Duodenal mucosa (tissue), 2 donors: ENCODE measurements around the gene CBX2.
"Not testable (repeated sequence)": the region's sequence is repeated elsewhere in the genome, so short reads cannot be mapped to it uniquely, and the experiment has no call there.

ENCODE experiments used
- H3K27ac ChIP-seq: one replicate; pipeline ENCODE4 v1.7.0; 2013; ENCODE audit warnings: low read depth, low read length
- H3K27me3 ChIP-seq, 2 donors: one replicate each; pipeline ENCODE4 v1.7.0; 2013; ENCODE audit warnings: low read length in 2 of 2, control low read depth in 1 of 2; ENCODE audit not compliant: insufficient read depth in 2 of 2, control insufficient read depth in 1 of 2
- H3K36me3 ChIP-seq, 2 donors: one replicate each; pipeline ENCODE4 v1.7.0; 2013; ENCODE audit warnings: low read length in 2 of 2, control low read depth in 1 of 2; ENCODE audit not compliant: insufficient read depth in 2 of 2, control insufficient read depth in 1 of 2
- H3K4me1 ChIP-seq, 2 donors: one replicate each; pipeline ENCODE4 v1.7.0; 2013; ENCODE audit warnings: low read length in 2 of 2, control low read depth in 1 of 2; ENCODE audit not compliant: insufficient read depth in 2 of 2, control insufficient read depth in 1 of 2
- H3K4me3 ChIP-seq, 2 donors: one replicate each; pipeline ENCODE4 v1.7.0; 2013; ENCODE audit warnings: low read length in 2 of 2, low read depth in 1 of 2
- H3K9ac ChIP-seq, 2 donors: one replicate each; pipeline ENCODE4 v1.7.0; 2013; ENCODE audit warnings: low read length in 2 of 2, low read depth in 1 of 2
- H3K9me3 ChIP-seq, 2 donors: one replicate each; pipeline ENCODE4 v1.7.0; 2013; ENCODE audit warnings: low read length in 2 of 2, control low read depth in 1 of 2; ENCODE audit not compliant: control insufficient read depth in 1 of 2

CBX2 gene

DNA sequence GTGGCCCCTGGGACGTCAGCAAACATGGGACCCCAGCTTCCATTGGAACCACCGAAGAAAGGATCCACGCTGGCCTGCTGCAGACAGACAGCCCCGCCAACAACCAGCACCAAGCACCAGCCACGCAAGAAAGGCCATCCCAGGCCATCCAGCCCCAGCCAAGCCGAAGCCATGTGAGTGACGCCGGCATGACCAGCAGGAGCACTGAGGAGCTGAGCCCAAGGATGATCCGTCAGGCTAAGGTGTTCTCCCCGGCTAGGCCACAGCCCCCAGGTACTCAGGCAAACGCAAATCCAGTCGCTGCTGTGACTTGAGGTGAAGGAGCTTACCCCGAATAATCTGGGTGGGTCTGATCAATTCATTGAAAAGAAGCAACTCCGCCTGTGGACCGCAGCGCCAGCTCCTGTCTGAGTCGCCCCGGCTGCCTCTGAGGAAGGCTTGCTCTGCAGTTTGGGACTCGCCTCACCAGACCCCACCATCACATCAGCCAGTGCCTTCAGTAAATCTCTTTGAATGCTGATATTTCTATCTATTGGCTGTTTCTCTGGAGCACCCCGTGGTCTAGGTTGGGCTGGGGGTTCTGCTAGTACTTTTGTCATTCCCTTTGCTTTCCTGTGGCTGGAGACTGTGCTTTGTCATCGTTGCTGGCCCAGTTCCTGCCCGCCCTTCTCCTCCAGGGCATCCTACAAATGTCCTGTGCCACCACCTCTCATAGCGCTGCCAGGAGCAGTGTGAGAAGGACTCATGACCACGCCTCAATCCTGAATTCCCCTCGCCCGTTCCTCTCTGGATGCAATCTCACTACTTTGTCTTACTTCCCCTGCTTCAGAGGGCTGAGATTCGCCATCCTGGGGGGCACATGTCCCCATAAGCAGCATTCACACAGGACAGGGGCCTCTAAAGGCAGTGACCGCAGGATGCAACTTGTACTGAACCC is 8.1 kb upstream of the CBX2 start:
- Histone ChIP-seq H3K4me3 (no peak overlapping the region), H3K4me1 (no peaks in the 10 kb centered on the region), H3K9ac (no peak overlapping the region), H3K27me3 (peaks cover 29 to 32% of the 10 kb centered on the region in 2 donors), H3K27ac (no peak overlapping the region), H3K9me3 (no peaks in the 10 kb centered on the region), H3K36me3 (no peaks in the 10 kb centered on the region)

DNA sequence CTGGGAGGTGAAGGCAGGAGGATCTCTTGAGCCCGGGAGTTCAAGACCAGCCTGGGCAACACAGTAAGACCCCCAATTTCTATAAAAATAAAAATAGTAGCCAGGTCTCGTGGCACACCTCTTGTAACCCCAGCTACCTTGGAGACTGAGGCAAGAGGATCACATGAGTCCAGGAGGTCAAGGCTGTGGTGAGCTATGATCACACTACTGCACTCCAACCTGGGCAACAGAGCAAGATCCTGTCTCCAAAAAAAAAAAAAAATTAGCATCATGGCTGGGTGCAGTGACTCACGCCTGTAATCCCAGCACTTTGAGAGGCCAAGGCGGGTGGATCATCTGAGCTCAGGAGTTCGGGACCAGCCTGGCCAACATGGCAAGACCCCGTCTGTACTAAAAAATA is 6.7 kb upstream of the CBX2 start:
- Histone ChIP-seq H3K9ac (no peak overlapping the region), H3K9me3 (no peaks in the 10 kb centered on the region), H3K27me3 (peaks cover 43 to 46% of the 10 kb centered on the region in 2 donors), H3K27ac (no peak overlapping the region), H3K4me1 (no peaks in the 10 kb centered on the region), H3K36me3 (no peaks in the 10 kb centered on the region), H3K4me3 (no peak overlapping the region)

DNA sequence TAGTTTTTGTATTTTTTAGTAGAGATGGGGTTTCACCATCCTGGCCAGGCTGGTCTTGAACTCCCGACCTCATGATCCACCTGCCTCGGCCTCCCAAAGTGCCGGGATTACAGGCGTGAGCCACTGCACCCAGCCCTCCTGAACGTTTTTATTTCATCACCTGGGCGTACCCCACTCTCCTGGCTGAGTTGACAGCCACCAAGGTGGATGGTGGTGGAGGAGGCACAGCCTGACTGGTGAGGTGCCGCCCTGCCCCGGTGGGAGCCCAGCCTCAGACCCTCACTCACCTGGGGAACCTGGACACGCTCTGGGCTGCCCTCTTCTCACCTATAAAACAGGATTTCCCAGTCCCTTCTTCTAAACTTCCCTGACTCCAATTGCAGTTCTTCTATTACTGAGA is 5.2 kb upstream of the CBX2 start:
- not testable (repeated sequence) for H3K9ac ChIP-seq

DNA sequence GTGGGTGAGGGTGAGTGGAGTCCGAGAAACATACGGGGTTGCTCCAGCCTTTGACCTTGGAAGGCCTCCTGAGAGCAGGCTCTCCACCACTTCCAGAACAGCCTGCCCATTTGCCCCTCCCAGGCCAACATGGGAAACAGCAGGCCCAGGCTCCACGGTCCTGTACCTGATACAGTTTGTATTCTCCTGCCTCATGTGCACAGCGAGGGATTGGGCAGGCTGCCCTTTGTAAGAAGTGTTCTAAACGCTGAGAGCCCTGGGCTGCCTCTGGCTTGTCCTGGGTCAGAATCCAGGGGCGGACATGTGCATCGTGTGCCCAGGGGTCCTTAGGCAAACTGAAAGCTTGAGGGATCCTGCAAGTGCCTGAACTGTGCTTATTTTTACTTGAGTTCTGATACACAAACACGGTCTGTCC is 3.4 kb upstream of the CBX2 start:
- Histone ChIP-seq H3K9ac (no peak overlapping the region), H3K36me3 (no peaks in the 10 kb centered on the region), H3K4me1 (peaks cover 16 to 17% of the 10 kb centered on the region in 2 donors), H3K27ac (no peak overlapping the region), H3K4me3 (no peak overlapping the region), H3K27me3 (peaks cover 64 to 66% of the 10 kb centered on the region in 2 donors), H3K9me3 (no peaks in the 10 kb centered on the region)

More for the DNA sequence above, 5.2 kb upstream of the CBX2 start:
- not testable (repeated sequence) for H3K27ac ChIP-seq, H3K4me3 ChIP-seq, H3K9me3 ChIP-seq, H3K36me3 ChIP-seq, H3K4me1 ChIP-seq
- H3K27me3 ChIP-seq, result peaks cover 57 to 59% of the 10 kb centered on the region in 2 donors

DNA sequence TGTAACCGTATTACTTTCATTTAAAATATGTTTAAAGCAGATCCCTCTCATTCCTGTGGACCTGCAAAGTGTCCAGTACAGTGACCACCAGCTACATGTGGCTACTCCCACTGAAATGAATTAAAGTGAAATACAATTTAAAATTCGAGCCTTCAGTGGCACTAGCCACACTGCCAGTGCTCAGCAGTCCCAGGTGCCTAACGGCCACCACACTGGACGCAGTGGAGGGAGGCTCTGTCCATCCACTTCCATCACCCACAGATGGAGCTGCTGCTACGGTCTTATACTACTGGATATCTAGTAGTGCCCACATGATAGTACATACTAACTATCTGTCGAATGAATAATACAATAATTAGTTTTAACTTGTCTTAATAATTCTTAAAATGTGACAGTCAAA is 2.3 kb upstream of the CBX2 start:
- no peaks in the 10 kb centered on the region for H3K9me3 ChIP-seq
- H3K36me3 ChIP-seq, result no peaks in the 10 kb centered on the region
- H3K4me3 ChIP-seq, result no peak overlapping the region
- no peak overlapping the region for H3K9ac ChIP-seq
- H3K4me1 ChIP-seq, result peaks cover 16 to 17% of the 10 kb centered on the region in 2 donors
- H3K27ac ChIP-seq, result no peak overlapping the region
- peaks cover 67 to 71% of the 10 kb centered on the region in 2 donors for H3K27me3 ChIP-seq

DNA sequence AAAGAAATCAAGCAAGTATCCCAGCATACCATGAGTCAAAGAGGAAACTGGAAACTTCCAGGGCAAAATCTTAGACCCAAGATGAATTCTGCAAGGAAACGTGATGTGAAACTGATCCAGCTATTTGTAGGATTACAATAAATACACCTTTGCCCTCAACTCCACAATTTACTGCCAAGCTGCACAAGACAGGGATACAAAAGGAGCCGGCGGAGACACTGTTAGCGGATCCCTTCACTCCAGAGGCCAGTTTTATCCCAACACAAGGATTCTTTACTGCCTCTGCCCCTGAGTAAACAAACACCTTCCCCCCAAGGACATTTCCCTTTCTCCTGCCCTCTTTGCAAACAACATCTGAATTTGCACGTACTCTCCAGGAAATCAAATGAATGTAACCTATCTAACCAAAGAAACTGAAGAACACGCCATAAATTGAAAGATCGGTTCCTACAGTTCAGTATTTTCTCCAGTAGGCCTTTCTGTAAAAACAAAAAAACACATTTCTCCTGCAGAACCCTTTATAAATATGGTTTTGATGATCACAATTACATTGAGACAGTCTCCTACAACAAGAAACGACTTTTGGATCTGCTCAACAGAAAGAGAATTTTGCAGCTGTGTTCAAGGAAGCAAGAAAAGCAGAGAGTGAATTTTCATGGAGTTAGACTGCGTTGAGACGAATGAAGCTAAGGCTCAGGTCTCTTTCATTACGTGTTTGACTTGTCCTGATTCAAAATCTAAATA is 1.4 kb upstream of the CBX2 start:
- Histone ChIP-seq H3K27ac (no peak overlapping the region), H3K9me3 (no peaks in the 10 kb centered on the region), H3K4me3 (no peak overlapping the region), H3K36me3 (no peaks in the 10 kb centered on the region), H3K9ac (no peak overlapping the region), H3K27me3 (peaks cover 75 to 76% of the 10 kb centered on the region in 2 donors), H3K4me1 (peaks cover 16 to 17% of the 10 kb centered on the region in 2 donors)

DNA sequence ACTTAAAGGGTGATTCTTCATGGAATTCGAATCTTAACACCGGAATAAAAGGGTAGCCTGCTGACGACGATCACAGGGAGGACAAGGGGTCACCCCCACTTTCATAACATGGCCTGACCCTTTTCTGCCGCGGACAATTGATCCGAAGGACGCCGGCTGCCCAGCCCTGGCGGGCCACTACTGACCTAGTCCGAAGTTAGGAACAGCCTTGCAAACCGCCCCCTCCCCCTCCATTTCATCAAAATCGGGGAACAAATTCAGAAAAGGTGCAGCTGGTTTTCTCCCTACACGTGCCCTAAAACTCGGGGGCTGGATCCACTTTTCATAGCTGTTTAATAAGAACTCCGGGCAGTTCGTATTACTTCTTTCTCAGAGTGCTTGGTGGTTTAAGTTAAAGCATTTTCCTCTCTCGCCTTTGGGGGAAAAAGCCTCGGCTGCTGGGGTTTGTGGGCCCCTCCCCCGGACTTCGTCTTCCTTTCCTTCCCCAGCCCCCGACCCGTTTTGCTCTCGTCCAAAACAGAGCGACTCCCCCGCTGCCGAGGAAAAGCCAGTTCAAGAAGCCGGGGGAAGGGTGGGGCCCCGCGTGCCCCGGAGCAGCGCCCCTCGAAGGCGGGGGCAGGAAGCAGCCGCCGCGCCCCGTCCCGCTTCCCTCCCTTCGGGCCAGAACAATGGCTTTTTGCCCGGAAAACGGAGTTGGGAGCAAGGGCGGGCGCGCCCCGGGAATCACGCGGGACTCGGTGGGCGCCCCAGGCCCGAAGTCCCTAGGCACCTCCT is 641 bp upstream of the CBX2 start:
- Histone ChIP-seq H3K27ac (no peak overlapping the region), H3K9ac (no peak overlapping the region), H3K27me3 (peaks cover 80% of the 10 kb centered on the region in 2 donors), H3K36me3 (no peaks in the 10 kb centered on the region), H3K4me3 (peak overlapping the region in 1 of 2 donors; percentile 55), H3K9me3 (no peaks in the 10 kb centered on the region), H3K4me1 (peaks cover 16 to 17% of the 10 kb centered on the region in 2 donors)

DNA sequence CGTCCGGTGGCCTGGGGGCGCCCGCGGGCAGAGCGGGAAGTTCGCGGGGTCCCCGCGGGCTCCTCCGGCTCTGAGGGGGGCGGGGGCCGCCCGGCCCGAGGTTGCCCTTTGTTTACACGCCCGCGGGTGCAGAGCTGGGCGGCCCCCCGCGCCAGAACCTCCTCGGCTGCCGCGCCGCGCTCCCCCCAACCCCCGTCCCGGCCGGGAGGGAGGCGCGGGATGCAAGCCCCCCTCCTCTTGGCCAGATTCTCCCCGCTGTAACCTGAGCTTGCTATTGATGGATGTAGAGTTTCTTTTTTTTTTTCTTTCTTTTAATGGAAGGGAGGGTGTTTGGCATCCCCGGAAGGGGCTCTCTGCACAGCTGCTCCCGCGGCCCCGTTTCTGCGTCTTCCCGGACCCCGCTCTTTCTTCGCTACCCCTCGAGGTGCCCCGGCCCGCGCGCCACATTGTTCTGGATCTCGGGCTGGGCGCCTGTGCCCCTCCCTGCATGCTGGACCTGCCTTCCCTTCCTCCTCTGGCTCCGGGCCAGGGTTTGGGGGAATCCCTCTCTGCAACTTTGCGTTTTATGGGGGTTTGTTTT is 646 bp downstream of the CBX2 start:
- H3K4me3 ChIP-seq, result peak overlapping the region in 1 of 2 donors; percentile 35
- no peak overlapping the region for H3K27ac ChIP-seq
- peaks cover 73 to 78% of the 10 kb centered on the region in 2 donors for H3K27me3 ChIP-seq

DNA sequence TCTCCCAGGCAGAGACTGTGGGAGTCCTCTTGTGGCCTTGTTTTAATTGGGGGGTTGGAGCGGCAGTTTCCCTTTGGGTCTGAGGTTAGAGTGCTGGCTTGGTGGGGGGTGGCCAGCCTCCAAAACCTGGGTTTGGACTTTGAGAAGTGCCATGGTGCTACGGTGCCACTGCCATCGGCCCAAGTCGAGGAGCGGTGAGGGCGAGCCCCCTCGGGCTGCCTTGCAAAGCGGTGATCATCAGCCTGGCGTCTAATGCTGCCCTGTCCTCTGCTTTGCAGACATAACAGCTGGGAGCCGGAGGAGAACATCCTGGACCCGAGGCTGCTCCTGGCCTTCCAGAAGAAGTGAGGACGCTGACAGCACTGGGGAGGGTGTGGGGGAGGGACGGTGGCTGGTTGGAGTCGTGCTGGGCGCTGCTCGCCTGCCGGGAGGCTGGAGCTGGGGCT is 1.2 kb downstream of the CBX2 start:
- peaks cover 71 to 75% of the 10 kb centered on the region in 2 donors for H3K27me3 ChIP-seq
- H3K27ac ChIP-seq, result no peak overlapping the region
- peaks cover 16 to 17% of the 10 kb centered on the region in 2 donors for H3K4me1 ChIP-seq
- peak overlapping the region in 1 of 2 donors; percentile 35 for H3K4me3 ChIP-seq
- H3K9ac ChIP-seq, result no peak overlapping the region
- H3K9me3 ChIP-seq, result no peaks in the 10 kb centered on the region
- no peaks in the 10 kb centered on the region for H3K36me3 ChIP-seq

More for the DNA sequence above, 646 bp downstream of the CBX2 start:
- H3K9me3 ChIP-seq, result no peaks in the 10 kb centered on the region
- no peaks in the 10 kb centered on the region for H3K36me3 ChIP-seq
- H3K4me1 ChIP-seq, result peaks cover 16 to 17% of the 10 kb centered on the region in 2 donors
- H3K9ac ChIP-seq, result no peak overlapping the region
